Cortex of kidney (tissue), 1 donor: ENCODE measurements around the gene COL9A2.

ENCODE experiments used
- DNase-seq: peaks from one replicate; lab custom pipeline; 2025; lab: John Stamatoyannopoulos, UW

COL9A2 gene

GRCh38 chr1:40257688-40258444 lies 59.2 kb downstream of the COL9A2 start, which contains the start of gene ZMPSTE24:
Gene ZMPSTE24, plus strand, starts transcription at chr1:40258236. Its CDS starts 36 bp downstream, at chr1:40258272.
- DNase-seq: peak; percentile 55

DNA sequence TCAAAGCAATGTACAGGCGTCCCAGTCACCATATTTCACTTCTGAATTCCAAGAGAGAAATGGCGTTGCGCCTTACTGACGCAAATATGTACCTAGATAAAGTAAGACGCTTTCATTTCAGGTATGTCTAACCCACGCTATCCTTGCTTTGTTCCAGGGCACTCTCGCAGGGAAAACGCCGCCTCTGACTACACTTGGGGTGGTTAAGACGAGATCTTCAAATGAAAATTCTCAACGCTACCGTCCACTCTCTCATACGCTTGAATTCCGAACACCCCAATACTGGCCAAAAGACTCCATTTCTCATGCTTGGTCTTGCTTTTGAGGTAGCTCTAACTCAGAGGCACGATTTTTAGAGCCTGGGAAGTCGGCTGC lies 59.8 kb downstream of the COL9A2 start:
- DNase-seq: no peak

DNA sequence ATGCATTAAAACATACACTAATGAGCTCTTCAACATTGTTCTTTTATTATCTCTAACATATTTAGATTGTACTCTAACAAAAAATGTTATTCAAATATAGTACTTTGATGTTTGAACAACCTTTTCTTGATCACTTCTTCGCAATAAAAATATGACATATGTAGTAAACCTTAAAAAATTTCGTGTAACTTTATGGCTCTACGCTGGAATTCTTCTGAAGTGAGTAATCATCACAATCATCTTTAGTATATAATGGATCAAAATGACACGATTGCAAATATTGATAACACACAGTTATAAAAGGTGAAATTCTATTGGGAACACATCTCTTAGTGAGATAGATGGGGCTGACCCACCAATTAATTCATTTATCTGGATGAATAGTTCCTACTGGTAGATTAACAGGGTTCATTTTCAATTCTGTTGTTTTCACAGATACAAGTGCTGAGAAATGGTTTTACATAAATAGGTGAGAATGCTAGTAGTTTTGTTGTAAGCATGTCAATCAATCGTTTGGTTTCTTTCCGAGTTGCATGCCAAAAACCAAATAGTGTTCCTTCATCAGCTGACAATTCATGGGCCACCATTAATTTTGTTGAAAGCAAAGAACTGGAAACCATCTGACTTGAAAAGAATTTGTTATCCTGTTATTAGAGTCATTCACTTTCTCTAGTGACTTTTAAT lies 60.5 kb downstream of the COL9A2 start:
- no peak for DNase-seq

- DNase-seq: no peak
Measured at GRCh38 chr1:40255231-40255630, 61.9 kb downstream of the COL9A2 start.

- DNase-seq: no peak
Measured at GRCh38 chr1:40252601-40253000, 64.5 kb downstream of the COL9A2 start.

DNA sequence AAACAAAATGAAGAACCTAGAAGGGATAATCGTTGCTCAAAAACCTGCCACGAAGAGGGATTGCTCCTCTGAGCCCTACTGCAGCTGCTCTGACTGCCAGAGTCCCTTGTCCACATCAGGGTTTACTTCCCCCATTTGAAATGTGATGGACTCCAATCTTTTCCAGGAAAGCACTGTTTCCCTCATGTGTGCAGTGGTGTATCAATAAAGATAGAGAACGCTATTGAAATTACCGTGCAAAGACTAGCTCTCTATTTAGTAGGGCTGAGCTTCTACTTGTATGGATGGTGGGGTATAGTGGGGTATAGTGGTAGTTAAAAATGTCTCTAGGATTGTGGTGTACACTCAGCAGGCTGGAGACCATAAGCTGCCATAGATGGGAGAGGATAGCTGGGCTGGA lies 65.6 kb downstream of the COL9A2 start:
- no peak for DNase-seq
